Measurements from ENCODE around the gene UNC5C.

- no peak for TF ChIP-seq EZH2 (IDR thresholded peaks at IDR 0.05; ENCODE audit: borderline replicate concordance, low read depth, low read length, poor library complexity, severe bottlenecking)
- no peak for TF ChIP-seq CTCF (conservative IDR thresholded peaks at IDR 0.05; ENCODE audit: low read depth, low read length)
These were observed 332.7 kb downstream of the UNC5C start for GRCh38 chr4:95215991-95216605.
